ENCODE measurements around the gene KRTAP19-5.

The KRTAP19-5 gene

DNA sequence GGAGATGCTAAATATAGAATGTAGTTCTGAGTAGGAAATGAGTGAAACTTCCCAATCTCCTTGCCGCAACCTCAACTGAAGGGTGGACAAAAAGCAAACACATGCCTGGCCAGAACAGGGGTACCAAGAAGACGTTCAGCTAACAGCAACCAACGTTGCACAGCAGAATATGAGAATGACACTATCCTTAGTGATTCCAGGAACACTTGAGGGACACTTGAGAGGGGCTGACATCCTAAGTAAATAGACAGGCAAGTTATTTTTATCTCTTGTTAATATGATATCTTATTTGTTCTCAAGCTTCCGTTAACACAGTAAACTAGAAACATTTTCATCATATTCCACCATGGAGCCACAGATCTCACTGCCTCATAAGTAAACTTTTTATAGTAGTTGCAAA, 22.7 kb downstream of the KRTAP19-5 start:
- Histone ChIP-seq H3K9me3 (ENCODE audit: control insufficient read depth, low read length) (no peaks in the 10 kb centered on the region), H3K9ac (ENCODE audit: low read length) (no peak overlapping the region)
- no peak for DNase-seq (ENCODE audit: low read depth)

DNA sequence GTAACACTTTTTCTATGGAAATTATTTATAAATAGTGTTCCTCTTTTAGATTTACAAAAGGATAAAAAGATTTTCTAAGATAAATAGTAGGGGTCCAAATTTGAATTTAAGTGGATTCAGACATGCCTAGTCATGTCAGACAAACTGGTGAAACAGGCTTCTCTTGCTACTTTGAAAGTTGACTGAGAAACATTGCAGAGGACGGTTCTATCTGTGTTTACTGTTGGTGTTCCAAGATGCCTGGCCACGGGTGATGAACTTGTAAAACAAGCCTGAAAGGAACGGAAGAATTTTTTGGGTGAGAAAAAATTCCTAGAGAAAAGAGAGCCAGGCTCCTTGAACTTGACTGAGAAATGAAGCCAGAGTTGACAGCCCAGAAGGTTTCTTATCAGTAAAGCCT, 23.9 kb downstream of the KRTAP19-5 start:
- Histone ChIP-seq H3K36me3 (ENCODE audit: control insufficient read depth, insufficient read depth, low read length, severe bottlenecking) (no peaks in the 10 kb centered on the region), H3K27me3 (replicated peaks; ENCODE audit: control insufficient read depth, insufficient read depth, low read length) (no peaks in the 10 kb centered on the region), H3K9ac (ENCODE audit: low read length) (no peak overlapping the region), H3K4me1 (ENCODE audit: control insufficient read depth, insufficient read depth, low read length) (no peaks in the 10 kb centered on the region), H3K9me3 (ENCODE audit: control insufficient read depth, low read length) (no peaks in the 10 kb centered on the region), H3K4me3 (ENCODE audit: low read length) (no peak overlapping the region)
- DNase-seq (ENCODE audit: low read depth), result no peak

More for the DNA sequence above, 22.7 kb downstream of the KRTAP19-5 start:
- H3K36me3 ChIP-seq (ENCODE audit: control insufficient read depth, insufficient read depth, low read length, severe bottlenecking), result no peaks in the 10 kb centered on the region
- H3K4me1 ChIP-seq (ENCODE audit: control insufficient read depth, insufficient read depth, low read length), result no peaks in the 10 kb centered on the region
- no peak overlapping the region for H3K4me3 ChIP-seq (ENCODE audit: low read length)
- H3K27me3 ChIP-seq (replicated peaks; ENCODE audit: control insufficient read depth, insufficient read depth, low read length), result no peaks in the 10 kb centered on the region

DNA sequence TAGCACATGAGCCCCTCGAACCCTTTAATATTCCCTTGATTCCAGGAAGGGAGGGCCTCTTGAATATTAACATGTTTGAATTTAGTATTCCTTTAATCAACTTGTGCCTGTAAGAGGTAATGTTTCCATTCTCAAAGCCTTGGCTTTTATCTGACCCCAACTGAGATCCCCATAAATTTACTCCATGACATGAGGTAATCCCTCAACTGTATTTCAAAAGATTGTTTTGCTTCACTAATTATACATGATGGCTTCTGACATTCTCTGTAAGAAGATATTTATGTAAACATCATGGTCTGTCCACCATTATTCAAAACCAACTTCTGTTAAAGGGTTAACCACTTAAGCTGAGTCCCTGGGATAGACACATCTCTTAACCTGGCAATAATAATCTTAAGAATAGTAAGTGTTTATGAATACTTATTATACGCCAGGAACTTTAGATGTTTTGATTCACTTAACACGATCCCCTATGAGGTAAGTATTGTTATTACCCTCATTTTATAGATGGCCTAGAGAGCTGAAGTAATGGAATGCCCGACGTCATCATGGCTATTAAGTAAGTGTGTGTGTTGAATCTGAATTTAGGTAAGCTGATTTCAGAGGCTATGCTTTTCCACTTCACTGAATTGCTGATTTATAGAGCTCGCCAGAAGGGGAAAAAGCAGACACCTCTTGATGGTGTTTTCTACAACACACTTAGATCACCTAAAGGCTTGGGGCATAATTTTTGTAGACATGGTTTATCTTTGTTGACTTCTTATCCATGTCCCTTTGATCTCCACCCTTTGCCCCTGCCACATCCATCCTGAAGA, 32.8 kb downstream of the KRTAP19-5 start:
- no peak for DNase-seq (ENCODE audit: low read depth)
- Histone ChIP-seq H3K9ac (ENCODE audit: low read length) (no peak overlapping the region), H3K4me3 (ENCODE audit: low read length) (no peak overlapping the region), H3K9me3 (ENCODE audit: control insufficient read depth, low read length) (no peaks in the 10 kb centered on the region), H3K36me3 (ENCODE audit: control insufficient read depth, insufficient read depth, low read length, severe bottlenecking) (no peaks in the 10 kb centered on the region), H3K4me1 (ENCODE audit: control insufficient read depth, insufficient read depth, low read length) (no peaks in the 10 kb centered on the region), H3K27me3 (replicated peaks; ENCODE audit: control insufficient read depth, insufficient read depth, low read length) (peaks cover 3% of the 10 kb centered on the region)

DNA sequence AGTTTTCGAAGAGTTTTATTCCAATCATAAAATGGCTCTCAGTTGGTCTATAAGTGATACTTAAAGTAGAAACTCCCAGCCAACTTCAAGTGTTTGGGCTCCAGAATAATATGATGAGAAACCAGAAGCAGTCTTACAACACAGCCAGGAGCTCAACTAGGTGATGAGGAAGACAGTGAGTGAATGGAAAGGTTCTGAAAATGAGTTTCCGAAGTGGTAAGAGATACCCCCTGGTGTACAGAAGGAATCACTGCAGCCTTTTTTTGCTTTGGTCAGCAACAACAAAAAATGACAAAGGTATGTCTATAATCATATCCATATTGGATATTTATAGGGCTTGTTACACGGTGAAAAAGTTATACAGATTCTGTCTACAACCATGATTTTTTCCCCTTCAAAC, 38.2 kb downstream of the KRTAP19-5 start:
- peak; percentile 5 for DNase-seq (ENCODE audit: low read depth)
- Histone ChIP-seq H3K9me3 (ENCODE audit: control insufficient read depth, low read length) (no peaks in the 10 kb centered on the region), H3K27me3 (replicated peaks; ENCODE audit: control insufficient read depth, insufficient read depth, low read length) (no peaks in the 10 kb centered on the region), H3K9ac (ENCODE audit: low read length) (no peak overlapping the region), H3K4me3 (ENCODE audit: low read length) (no peak overlapping the region), H3K36me3 (ENCODE audit: control insufficient read depth, insufficient read depth, low read length, severe bottlenecking) (no peaks in the 10 kb centered on the region), H3K4me1 (ENCODE audit: control insufficient read depth, insufficient read depth, low read length) (no peaks in the 10 kb centered on the region)
